GM18508 (cell line): ENCODE results near the gene STAC.
A peak's percentile ranks its signal among the peaks of the same experiment; 100 is the strongest.

Source experiments
- ATAC-seq: cut with Tn5 transposase; IDR thresholded peaks from one replicate; pipeline ENCODE4 v1.9.1; 2021; ENCODE audit warnings: moderate number of reproducible peaks; ENCODE audit not compliant: insufficient read depth, unreplicated experiment

STAC gene

DNA sequence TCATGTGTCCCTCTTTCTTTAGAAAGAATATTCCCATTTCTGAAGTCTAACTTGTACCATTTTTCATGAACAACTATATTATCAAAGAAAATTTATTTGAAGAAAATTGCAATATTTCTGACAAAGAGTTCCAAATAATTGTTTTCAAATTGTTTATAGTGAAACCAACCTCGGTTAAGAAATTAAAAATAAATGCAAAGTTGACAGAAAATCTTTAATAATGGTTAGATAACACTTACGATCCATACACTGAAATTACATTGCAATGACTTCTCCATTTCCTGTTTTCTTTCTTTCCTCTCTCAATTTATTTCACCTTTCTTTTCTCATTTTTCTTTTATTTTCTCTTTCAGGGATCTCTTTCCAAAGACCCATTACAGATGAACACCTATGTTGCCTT lies 125.1 kb downstream of the STAC start:
- ATAC-seq, result no peak

DNA sequence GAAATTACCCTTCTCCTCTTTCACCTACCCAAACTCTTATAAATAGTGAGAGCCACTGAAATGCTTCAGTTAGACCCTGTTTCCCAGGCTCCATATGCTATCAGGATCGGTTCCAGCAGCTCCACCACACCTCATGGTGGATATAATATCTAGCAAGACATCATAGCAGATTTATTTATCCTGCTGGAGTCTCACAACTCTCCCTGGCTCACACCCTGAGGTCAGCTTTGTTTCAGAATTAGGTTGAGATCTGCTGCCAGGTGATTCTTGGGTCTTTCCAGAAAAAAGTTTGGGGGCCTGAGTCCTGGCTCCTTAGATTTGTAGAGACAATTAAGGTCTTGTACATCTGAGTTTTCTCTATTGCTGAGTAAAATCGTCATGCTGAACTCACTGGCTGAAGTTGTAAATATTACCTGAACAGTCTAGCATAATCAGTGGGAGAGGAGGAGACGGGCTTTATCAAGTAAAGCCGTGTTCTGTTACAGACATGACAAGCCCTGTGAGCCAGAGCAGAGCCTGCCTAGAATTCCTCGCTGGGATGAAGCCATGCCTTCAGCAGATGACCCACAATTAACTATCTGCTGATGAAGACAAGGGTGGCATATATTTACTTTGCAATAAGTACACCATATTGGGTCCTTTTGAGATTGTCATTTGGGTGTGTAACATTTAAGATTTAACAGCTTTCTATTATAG lies 131.6 kb downstream of the STAC start:
- ATAC-seq, result no peak

DNA sequence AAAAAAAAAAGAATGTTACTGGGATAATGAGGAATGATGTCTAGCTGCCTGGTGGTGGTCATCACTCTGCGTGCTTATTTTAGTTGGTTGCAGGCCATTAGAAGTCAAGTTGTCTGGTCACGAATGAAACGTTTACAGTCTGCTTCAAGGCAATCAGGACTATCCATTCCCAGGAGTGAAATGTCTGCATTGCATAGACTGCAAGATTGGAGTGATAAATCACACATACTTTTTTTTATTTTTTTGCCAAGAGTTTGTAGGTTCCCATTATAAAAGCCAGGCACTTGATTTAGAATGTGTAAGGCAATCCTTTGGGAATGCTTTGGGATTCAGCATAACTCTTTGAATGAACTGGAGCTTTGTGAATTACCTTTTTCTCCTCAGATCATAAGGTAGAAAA lies 132.3 kb downstream of the STAC start:
- no peak for ATAC-seq

DNA sequence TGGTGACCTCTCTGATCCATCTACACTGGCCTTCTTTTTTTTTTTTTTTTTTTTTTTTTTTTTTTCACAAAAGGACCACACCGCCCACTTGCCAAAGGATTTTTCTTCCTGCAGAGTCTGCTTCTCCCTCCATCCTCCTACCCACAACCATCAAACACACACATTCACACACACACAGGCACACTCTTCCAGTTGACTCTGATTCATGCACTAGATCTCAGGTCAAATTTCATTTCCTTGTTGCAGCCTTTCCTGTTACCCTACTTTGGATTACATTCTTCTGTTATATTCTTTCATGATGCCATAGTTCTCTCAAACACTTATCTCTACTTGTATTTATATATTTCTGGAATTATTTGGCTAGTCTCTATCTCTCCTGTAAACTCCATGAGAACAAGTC lies 133.9 kb downstream of the STAC start:
- no peak for ATAC-seq

DNA sequence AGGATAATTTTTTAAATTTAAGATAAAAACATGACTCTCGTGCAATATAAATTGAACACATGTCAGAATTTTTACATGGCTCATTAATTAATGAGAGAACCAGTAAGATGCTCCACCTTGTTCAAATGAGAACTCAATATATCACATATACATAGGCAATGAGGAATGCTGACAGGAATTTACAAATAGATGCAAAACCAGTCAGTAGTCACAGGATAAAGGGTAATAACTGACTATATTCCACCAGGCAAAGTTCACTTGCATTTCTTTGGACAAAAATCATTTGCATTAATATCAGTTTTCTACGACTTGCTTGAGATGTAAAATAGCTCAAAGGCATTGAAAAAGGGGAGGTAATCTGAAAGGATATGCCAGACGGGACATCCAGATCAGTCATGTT lies 139.4 kb downstream of the STAC start:
- ATAC-seq, result no peak

DNA sequence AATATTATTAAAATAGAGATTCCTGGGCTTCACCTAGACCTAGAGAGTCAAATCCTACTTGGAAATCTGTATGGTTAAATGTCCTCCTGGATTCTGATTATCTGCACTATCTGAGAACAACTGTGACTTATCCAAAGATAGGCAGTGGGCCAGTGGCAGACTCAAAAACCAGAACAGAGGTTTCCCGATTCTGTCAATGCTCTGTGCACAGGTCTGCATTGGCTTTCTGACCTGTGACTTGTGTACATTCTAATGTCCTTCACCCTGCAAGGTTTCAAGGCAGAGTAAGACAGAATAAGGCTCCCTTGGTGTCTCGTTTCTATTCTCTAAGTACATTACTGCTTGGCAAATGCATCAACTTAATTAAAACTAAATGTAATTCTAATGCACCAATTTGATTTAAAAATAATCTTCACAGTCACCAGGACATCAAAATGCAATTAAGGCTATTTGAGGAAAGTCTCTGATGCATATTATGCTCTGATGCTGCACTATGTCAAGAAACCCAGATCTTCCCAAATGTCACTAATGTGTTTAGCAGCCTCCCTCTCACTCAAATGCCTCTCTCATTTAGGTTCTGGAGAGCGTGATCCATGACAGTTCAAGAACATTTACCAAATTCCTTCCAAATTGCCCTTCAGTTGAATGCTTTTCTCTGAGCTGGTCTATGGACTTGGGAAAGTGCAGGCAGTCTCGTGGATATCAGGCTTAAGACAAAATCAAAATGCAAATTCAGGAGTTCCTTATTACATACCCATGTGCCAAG lies 140.1 kb downstream of the STAC start:
- no peak for ATAC-seq

DNA sequence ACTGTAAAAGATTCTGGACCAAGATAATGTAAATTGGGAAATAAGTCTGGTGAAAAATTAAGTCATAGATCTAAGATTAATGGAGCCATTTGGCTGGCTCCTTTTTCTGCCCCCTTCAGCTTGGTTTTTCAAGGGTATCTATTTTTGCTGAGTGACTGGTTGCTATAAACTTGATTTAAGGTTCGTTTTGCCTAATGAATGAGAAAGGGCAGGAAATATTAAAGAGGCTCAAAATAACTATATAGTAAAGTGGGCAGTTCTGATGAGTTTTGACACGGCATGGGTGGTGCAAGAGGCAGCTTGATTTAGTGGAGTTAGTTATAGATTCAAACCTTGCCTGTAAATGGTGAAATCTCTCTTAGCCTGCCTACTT lies 140.7 kb downstream of the STAC start:
- no peak for ATAC-seq

DNA sequence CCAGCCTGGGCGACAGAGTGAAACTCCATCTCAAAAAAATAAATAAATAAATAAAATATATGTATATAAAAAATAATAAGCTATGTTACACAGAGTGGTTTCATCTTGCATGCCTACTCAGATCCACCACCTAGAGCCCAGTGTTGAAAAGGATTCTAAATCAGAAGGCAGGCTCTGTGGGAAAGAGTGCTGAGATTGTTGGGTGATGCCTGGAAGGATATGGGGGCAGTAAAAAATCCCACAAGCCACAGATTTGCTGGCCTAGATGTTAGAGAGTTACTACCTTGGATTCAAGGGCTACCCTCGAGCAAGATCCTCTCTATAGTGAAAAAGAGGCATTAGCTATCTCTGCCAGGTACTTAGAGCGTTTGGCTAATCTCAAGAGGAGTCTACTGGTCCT lies 144.3 kb downstream of the STAC start:
- no peak for ATAC-seq

DNA sequence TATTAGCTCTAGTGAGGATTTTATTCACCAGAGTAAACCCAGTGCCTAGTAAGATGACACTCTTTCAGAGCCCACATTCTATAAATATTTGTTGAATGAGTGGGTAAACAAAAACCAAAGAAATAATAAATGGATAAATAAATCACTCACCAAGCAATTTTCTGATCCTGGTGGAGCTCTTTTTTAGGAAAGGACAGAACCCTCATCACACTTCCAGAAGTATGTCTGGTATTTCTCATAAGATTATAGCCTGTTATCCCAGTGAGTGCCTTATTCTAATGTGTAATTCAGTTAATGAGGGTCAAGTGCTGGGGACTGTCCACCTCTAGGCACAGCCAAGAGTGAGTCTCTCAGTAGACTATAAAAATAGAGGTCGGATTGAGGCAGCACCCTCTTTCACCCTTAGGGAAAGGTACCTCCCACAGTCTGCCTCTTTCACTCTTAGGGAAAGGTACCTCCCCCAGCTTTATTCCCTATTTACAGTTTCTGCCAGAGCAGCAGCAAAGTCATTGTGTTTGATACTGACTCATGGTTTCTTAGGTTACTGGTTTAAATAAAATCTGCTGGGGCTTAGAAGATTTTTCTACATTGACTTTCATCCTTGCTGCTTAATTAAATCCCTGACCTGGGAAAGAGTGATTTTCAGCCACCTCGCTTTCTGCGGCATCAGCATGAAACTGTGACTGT lies 145.0 kb downstream of the STAC start:
- no peak for ATAC-seq

DNA sequence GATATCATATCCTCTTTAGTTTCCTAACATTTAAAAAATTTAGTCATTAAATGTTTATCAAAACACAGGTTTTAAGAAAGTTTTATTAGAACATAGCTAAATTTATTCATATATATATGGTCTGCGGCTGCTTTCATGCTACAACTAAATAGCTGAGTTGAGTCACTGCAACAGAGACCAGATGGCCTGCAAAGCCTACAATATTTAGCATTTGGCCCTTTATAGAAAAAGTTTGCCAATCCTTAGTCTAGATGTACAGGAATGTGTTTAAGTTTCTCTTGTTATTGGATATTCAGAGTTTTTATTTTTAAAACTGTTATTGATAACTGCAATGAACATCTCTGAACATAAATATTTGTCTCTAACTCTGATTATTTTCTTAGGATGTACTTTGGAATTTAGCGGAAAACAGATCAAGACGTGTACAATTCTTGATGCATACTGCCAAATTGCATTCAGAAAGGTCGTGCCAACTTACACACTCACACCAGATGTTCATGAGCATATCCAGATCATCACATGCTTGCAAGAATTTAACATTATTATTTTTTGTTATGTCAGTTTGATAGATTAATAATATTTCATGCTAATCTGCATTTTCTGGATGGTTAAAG lies 157.9 kb downstream of the STAC start:
- no peak for ATAC-seq

DNA sequence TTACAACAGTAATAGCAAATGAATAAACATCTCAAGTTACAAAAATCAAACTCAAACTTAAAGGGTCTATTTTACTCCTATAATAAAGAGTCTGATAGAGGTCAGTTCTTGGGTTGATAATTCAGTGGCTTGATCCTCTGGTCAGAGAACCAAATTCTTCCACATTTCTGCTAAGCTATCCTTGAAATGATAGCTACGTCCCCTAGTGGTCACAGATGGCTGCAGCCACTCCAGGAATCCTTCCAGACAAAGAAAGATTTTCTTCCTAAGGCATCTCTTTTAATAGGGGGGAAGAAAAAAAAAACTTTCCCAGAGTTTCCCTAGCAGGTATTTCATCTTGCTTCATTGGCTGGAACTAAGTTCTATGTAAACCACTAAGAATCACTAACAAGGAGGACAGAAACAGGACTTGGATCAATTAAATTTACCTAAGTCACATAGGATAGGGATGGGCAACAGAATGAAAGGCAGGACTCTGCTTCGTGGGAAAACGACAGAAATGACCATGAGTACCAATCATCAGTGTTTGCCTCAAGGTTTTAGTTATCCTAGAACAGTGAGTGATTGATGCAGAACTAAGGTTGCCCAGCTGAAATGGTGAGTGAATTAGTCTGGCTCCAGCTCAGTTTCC lies 160.7 kb downstream of the STAC start:
- ATAC-seq, result no peak

DNA sequence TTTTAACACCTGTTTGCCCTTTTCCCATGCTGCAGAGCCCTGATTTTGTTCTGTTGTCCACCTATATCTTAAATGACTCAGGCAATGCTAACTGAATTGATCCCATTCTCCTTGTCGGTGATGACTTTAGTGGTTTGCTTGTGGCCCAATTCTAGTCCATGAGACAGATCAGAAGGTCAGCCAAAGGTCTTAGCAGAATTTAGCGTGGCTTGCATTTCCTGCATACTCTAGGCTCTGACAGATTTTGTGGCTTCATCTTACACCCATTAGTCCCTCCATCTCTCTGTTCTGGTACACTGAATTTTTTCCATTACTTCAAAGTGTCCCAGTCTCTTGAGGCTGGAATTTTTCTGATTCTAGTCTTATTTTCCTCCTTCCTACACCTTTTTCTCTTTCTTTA lies 161.9 kb downstream of the STAC start:
- ATAC-seq, result no peak

DNA sequence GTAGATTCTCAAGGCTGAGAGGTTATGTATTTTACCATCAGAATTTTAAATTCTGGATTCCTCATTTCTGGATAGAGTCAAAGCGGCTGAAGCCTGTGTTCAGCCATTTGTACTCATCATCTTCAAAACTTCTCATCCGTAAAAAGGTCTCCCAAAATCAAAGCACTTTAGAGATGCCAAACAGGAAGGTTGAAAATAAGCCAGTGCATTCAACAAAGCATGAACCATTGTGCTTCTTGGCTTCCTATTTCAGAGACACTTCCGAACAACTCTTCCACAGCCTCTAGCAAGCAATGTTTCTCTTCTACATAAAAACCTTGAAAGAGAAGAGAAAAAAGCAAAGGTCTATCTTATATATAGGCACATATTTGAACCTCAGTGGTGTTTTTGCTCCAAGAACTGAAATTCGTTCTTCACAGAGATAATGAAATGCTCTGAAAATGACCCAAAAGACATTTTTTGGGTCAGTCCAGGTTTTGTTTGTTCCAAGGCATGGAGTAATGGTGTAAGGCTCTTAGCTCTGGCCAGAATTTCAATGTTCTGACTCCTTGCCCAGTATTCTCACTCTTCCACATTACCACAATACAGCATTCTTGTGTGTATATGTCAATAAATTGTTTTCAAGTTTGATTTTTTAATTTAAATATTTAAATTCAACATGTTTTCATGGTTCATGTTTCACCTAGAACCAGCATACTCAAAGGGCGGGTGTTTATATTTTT lies 163.1 kb downstream of the STAC start:
- no peak for ATAC-seq

DNA sequence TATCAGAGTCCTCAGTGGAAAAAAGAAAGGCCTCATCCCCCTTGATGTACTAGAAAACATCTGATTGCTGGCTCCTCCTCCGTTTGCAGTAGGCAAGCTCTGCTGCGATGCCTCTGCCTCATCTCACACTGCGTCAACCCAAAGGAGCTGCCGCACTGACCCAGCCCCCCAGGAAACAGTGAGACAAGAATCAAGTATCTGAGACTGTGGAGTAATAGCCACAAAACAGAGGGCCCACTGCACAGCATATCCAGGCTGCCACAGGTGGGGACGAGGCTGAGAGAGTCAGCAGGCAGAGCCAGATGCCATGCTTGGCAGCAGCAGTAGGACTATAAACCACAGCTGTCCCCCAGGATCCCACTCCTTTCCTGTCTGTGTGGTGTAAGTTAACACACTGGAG lies 165.9 kb downstream of the STAC start:
- ATAC-seq, result no peak

DNA sequence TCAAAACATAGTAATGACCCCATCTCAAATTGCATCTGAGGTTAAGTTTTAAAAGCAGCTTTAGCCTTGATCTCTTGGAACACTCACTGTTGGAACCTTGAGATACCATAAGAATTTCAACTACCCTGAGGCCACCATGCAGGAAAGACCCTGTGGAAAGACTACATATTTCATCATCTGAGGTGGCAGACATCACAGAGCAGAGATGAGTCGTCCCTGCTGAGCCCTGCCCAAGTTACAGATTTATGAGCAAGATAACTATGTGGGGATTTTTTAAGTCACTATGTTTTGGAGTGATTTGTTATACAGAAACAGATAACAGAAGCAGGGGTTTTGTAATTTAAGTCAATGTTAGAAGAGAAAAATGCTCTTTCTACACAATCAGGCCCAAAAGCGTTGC lies 168.4 kb downstream of the STAC start:
- no peak for ATAC-seq

DNA sequence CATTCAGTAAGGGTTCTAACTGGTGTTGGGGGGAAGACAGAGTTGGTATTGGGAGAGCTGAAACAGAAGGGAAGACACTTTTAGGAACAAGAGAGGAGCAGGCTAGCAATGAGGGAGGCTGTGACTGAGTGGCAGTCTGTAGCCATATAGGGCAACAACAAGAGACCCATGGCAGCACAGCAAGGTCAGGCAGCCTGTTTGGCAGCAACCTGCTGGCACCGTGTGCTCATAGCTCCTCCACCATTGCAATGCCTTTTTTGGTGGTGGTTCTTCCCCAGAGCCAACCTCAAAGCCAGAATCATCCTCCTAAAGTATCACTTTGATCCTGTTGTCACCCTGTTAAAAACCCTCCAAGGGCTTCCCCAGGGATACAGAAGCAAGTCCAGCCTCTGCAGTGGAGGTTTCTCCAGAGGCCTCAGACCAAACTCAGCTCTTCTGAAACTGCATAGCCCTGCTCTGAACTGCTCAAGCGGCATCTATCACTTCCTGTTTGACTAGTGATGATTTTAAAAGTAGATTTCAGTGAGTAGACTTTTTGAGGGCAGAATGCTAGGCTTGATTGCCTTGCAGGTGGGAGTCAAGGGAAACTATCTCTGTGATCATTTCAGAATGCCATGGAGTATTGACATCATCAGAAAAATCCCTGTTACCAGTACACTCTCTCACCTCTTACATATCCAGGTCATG lies 176.9 kb downstream of the STAC start:
- peak; percentile 82 for ATAC-seq

DNA sequence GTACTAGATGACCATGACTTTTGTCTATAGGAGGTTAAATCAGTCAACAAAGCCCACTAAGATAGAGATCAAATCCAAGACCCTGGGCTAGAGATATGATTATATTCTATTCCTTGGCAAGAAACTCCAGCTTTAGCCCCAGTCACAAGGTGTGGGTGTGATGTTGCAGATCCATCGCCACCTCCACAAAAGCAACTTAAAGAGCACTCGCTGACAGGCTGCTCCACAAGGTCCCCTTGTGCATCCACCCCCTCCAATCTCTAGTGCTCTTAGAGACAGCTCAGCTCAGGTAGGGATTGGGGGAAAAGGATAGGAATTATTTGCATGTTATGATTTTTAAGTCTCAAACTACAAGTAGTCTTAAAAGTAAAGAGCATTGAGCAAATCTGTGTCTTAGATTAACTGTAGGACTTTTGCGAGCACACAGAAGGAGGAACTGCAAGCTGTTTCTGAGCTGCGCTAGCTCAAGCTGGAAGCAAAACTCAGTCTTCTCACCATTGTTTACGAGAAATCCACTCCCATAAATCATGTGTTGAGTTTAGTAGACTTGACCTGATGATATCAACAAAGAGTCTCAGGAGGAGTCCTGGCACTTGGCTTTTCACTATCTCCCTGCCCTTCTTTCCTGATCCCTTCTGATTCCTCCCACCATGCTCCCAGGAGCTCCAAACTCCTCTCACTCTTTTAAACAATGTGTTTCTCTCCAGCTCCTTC lies 177.6 kb downstream of the STAC start:
- no peak for ATAC-seq

DNA sequence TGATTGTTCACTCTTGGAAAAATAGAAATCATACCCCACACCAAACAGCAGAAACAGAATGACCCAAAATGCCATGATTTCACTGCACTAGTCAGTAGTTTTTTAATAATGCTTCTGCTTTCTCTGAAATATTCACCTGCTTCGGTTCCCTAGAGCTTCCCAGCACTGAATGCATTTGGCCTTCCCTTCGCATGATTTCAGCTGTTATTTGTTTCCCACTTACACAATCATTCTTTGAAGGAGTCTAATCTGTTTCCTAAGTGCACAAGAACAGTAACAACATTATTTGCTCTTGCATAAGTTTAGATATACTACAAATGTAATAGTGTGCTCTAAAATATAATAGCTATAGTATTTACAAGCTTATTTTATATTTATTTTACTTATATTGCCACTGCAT lies 178.7 kb downstream of the STAC start:
- ATAC-seq, result no peak

DNA sequence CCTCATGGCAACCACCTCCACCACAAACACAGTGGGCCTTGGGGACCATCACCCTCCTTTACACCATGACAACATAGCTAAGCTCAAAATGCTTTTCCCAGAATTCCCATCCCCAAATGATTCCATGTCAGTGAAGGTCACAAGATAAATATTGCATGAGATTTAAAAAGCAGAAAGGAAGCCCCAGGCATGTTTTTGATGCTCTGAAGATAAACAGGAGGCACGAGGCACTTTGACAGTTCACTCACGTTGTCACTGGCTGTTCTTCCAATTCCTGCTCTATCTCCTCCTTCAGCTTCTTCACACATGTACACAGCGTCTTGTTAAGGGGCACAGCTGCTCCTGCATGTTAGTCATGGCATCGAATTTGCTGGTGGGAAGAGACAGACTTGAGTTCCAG lies 180.4 kb downstream of the STAC start:
- ATAC-seq, result no peak
